IMR-90 (cell line): ENCODE results near the gene DOCK7. TPM values are rescaled to one million over a fixed set of nuclear protein-coding genes. Genes with fewer than 3 reads are reported as not detected.
"Not testable (repeated sequence)": the region's sequence is repeated elsewhere in the genome, so short reads cannot be mapped to it uniquely, and the experiment has no call there.

Experiments used
- ATAC-seq: fragments of 200-7000 bp; cut with Tn5 transposase; 2 replicates; pipeline ENCODE4 v1.9.1; 2020; ENCODE audit warnings: low read depth, mild to moderate bottlenecking, moderate library complexity
- BruUV-seq: library from RNA; stranded (reverse); fragments of 400-500 nt; replicated peaks from 2 replicates; lab custom pipeline; 2021; lab: Mats Ljungman, UMichigan
- CTCF ChIA-PET: fragments of 300-600 bp; formaldehyde crosslinking; extraction: SDS; loops from one replicate; lab custom pipeline; 2021; ENCODE audit warnings: antibody characterized with exemption; lab: Yijun Ruan, JAX
- POLR2A ChIA-PET: fragments of 300-600 bp; sonication (Branson Sonifier 250); formaldehyde crosslinking; loops from one replicate; lab custom pipeline; 2022; ENCODE audit warnings: antibody characterized with exemption; ENCODE audit not compliant: unreplicated experiment; lab: Charles Lee
- DNase-seq: peaks from one replicate; pipeline ENCODE4 v3.0.0; 2013
- H2AFZ ChIP-seq: replicated peaks from 2 replicates; pipeline ENCODE3; 2013; ENCODE audit warnings: low read length, mild to moderate bottlenecking; ENCODE audit not compliant: poor library complexity
- H2AK5ac ChIP-seq: 2 replicates; pipeline ENCODE4 v1.6.1; 2013; ENCODE audit warnings: low read depth, low read length, inconsistent platforms
- H2AK9ac ChIP-seq: replicated peaks from 2 replicates; pipeline ENCODE3; 2013; ENCODE audit warnings: mild to moderate bottlenecking, low read depth, low read length, moderate library complexity; ENCODE audit not compliant: poor library complexity
- H2BK120ac ChIP-seq: 2 replicates; pipeline ENCODE4 v1.6.1; 2013; ENCODE audit warnings: low read depth, low read length, inconsistent platforms
- H2BK15ac ChIP-seq: 3 replicates; pipeline ENCODE4 v1.6.1; 2013; ENCODE audit warnings: low read depth, low read length, inconsistent platforms
- H2BK20ac ChIP-seq: 2 replicates; pipeline ENCODE4 v1.6.1; 2013; ENCODE audit warnings: low read depth, mild to moderate bottlenecking, inconsistent platforms, low read length, moderate library complexity
- H2BK5ac ChIP-seq: 2 replicates; pipeline ENCODE4 v1.6.1; 2013; ENCODE audit warnings: mild to moderate bottlenecking, low read depth, low read length, inconsistent platforms; ENCODE audit not compliant: poor library complexity, severe bottlenecking
- H3K14ac ChIP-seq: replicated peaks from 2 replicates; pipeline ENCODE4 v1.6.1; 2013; ENCODE audit warnings: low read depth, low read length, inconsistent platforms
- H3K18ac ChIP-seq: 2 replicates; pipeline ENCODE4 v1.6.1; 2013; ENCODE audit warnings: low read depth, low read length, control low read depth
- H3K23ac ChIP-seq: 2 replicates; pipeline ENCODE4 v1.6.1; 2013; ENCODE audit warnings: low read depth, low read length, inconsistent platforms
- H3K27ac ChIP-seq: 2 replicates; pipeline ENCODE4 v1.5.1; 2013; ENCODE audit warnings: mild to moderate bottlenecking, control low read depth, low read length; ENCODE audit not compliant: insufficient read depth
- H3K27me3 ChIP-seq: 2 replicates; pipeline ENCODE4 v1.6.1; 2013; ENCODE audit warnings: low read length; ENCODE audit not compliant: control insufficient read depth, insufficient read depth
- H3K36me3 ChIP-seq: 2 replicates; pipeline ENCODE4 v1.6.1; 2013; ENCODE audit warnings: low read length, mixed read lengths; ENCODE audit not compliant: control insufficient read depth, insufficient read depth
- H3K4ac ChIP-seq: 2 replicates; pipeline ENCODE4 v1.6.1; 2013; ENCODE audit warnings: low read depth, low read length, inconsistent platforms
- H3K4me1 ChIP-seq: 2 replicates; pipeline ENCODE4 v1.6.1; 2013; ENCODE audit warnings: low read length, mixed read lengths; ENCODE audit not compliant: control insufficient read depth, insufficient read depth
- H3K4me2 ChIP-seq: 2 replicates; pipeline ENCODE4 v1.6.1; 2013; ENCODE audit warnings: low read depth, mild to moderate bottlenecking, control low read depth, low read length, moderate library complexity
- H3K4me3 ChIP-seq: 2 replicates; pipeline ENCODE4 v1.5.1; 2013; ENCODE audit warnings: low read depth, mild to moderate bottlenecking, control low read depth, low read length, moderate library complexity; ENCODE audit not compliant: insufficient read depth
- H3K56ac ChIP-seq: 2 replicates; pipeline ENCODE4 v1.6.1; 2013; ENCODE audit warnings: low read length, inconsistent platforms; ENCODE audit not compliant: insufficient read depth; ENCODE audit errors: extremely low read depth
- H3K79me1 ChIP-seq, 2 experiments: 2 replicates each; pipeline ENCODE4 v1.6.1; 2013; ENCODE audit warnings: low read length in 2 of 2, inconsistent platforms in 1 of 2, low read depth in 1 of 2
- H3K9ac ChIP-seq: 2 replicates; pipeline ENCODE4 v1.6.1; 2013; ENCODE audit warnings: low read depth, low read length, control low read depth
- H3K9me1 ChIP-seq: 2 replicates; pipeline ENCODE4 v1.6.1; 2013; ENCODE audit warnings: low read length, inconsistent platforms; ENCODE audit not compliant: insufficient read depth
- H3K9me3 ChIP-seq: 2 replicates; pipeline ENCODE4 v1.6.1; 2013; ENCODE audit warnings: low read length; ENCODE audit not compliant: control insufficient read depth, insufficient read depth
- H4K20me1 ChIP-seq: 2 replicates; pipeline ENCODE4 v1.6.1; 2013; ENCODE audit warnings: low read length, inconsistent platforms; ENCODE audit not compliant: insufficient read depth
- H4K5ac ChIP-seq: 2 replicates; pipeline ENCODE4 v1.6.1; 2013; ENCODE audit warnings: mild to moderate bottlenecking, low read depth, low read length, control low read depth
- H4K8ac ChIP-seq, 2 experiments: 2 replicates each; pipeline ENCODE4 v1.6.1; 2013; ENCODE audit warnings: low read depth in 2 of 2, low read length in 2 of 2, control low read depth in 1 of 2, inconsistent platforms in 1 of 2
- H4K91ac ChIP-seq: 2 replicates; pipeline ENCODE4 v1.6.1; 2013; ENCODE audit warnings: low read depth, low read length, inconsistent platforms; ENCODE audit not compliant: insufficient read depth
- WGBS, 2 experiments: methylation state at CpG; one replicate each; pipeline versions ENCODE4 v1.1.5 to v1.1.7; 2013; ENCODE audit warnings: missing lambda C conversion rate in 2 of 2; ENCODE audit not compliant: insufficient read length in 1 of 2; ENCODE audit errors: extremely low coverage in 2 of 2; 5-methylcytosine and 5-hydroxymethylcytosine counted together
- dilution Hi-C: fragments of 300-500 bp; cut with HindIII; formaldehyde crosslinking; loops from one replicate; pipeline ENCODE4 v1.14.3; 2018; ENCODE audit warnings: low sequenced_read_pairs; ENCODE audit not compliant: unreplicated experiment
- in situ Hi-C: fragments of 300-500 bp; cut with MboI; formaldehyde crosslinking; loops from 3 replicates; pipeline ENCODE4 v1.14.3; 2019; ENCODE audit warnings: low sequenced_read_pairs, inconsistent platforms, mixed read lengths
- intact Hi-C: fragments of 100-400 bp; cut with micrococcal nuclease; formaldehyde crosslinking; loops from 2 replicates; pipeline ENCODE4 v1.10.0; 2022
- polyA plus RNA-seq, 3 experiments: library from polyadenylated mRNA; depleted of rRNA; stranded (reverse); fragments of >200 nt; gene quantifications; 2 replicates each; pipeline ENCODE4 v1.2.3, GENCODE V29; 2012; ENCODE audit warnings: low replicate concordance in 1 of 3
- total RNA-seq: library from RNA; depleted of rRNA; stranded (reverse); fragments of >200 nt; gene quantifications from 2 replicates; pipeline ENCODE4 v1.2.3, GENCODE V29; 2012

The DOCK7 gene
- total and polyA plus RNA-seq, 2 of the 4 experiments (the other 2 are of a cell fraction), result 38.0 to 97.7 TPM

DNA sequence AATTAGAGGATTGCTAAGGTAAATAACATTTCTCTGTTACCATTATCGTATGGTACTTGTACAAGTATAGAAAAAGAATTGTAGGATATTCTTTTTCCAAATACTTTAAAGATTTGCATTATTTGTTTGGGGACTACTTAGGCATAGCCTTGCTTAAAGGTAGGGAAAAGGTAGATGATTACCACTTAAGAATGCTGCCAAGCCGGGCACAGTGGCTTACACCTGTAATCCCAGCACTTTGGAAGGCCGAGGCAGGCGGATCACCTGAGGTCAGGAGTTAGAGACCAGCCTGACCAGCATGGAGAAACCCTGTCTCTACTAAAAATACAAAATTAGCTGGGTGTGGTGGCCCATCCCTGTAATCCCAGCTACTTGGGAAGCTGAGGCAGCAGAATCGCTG, 10.0 kb upstream of the DOCK7 start:
- H2BK120ac ChIP-seq, H3K4ac ChIP-seq, H4K5ac ChIP-seq, H3K23ac ChIP-seq, H3K27me3 ChIP-seq, H2AK5ac ChIP-seq, H3K79me1 ChIP-seq, H3K56ac ChIP-seq, intact Hi-C loops, H2BK15ac ChIP-seq, H3K27ac ChIP-seq, BruUV-seq, dilution Hi-C loops, H2BK5ac ChIP-seq, DNase-seq, H3K9me3 ChIP-seq, H3K36me3 ChIP-seq, H2AK9ac ChIP-seq, ATAC-seq, H3K9ac ChIP-seq, H3K4me3 ChIP-seq, H2AFZ ChIP-seq, H2BK20ac ChIP-seq, in situ Hi-C loops, H3K14ac ChIP-seq, H3K9me1 ChIP-seq, H4K91ac ChIP-seq, H3K4me2 ChIP-seq, H3K18ac ChIP-seq, H3K4me1 ChIP-seq, H4K8ac ChIP-seq, H4K20me1 ChIP-seq: not testable (repeated sequence)
- WGBS, 2 experiments, result 100% methylated on average over 1 of the region's 5 CpGs; no CpG with 5 or more reads in 1 of the 2 experiments
- ChIA-PET POLR2A (interaction anchor here (0.8 kb wide), 1 partner anchor 24 kb away, joined by 3 read pairs; no protein-coding TSS in a partner anchor), CTCF (interaction anchor here (1.0 kb wide), 1 partner anchor 11 kb away, joined by 3 read pairs; no protein-coding TSS in a partner anchor)

DNA sequence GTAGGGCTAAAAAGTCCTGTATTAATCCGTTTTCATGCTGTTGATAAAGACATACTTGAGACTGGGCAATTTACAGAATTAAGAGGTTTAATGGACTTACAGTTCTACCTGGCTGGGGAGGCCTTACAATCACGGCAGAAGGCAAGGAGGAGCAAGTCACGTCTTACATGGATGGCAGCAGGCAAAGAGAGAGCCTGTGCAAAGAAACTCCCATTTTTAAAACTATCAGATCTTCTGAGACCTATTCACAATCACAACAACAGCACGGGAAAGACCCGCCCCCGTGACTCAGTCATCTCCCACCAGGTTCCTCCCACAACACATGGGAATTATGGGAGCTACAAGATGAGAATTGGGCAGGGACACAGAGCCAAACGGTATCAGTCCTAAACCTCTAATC, 6.3 kb upstream of the DOCK7 start:
- peaks cover 10 to 14% of the 10 kb centered on the region in 2 experiments; a peak in 2 of 4 replicates for H3K79me1 ChIP-seq
- intact Hi-C loops, H4K20me1 ChIP-seq, ATAC-seq, H2BK5ac ChIP-seq, H4K8ac ChIP-seq, H3K27me3 ChIP-seq, POLR2A ChIA-PET, H3K23ac ChIP-seq, H2BK20ac ChIP-seq, H4K91ac ChIP-seq, H3K4me1 ChIP-seq, H3K4me2 ChIP-seq, DNase-seq, H3K27ac ChIP-seq, H2AK5ac ChIP-seq, H3K56ac ChIP-seq, in situ Hi-C loops, H3K9me3 ChIP-seq, H3K9ac ChIP-seq, H2AK9ac ChIP-seq, H4K5ac ChIP-seq, H3K14ac ChIP-seq, H3K4me3 ChIP-seq, H3K4ac ChIP-seq, H2BK120ac ChIP-seq, H3K18ac ChIP-seq, H3K36me3 ChIP-seq, dilution Hi-C loops, BruUV-seq, H2BK15ac ChIP-seq, H3K9me1 ChIP-seq, H2AFZ ChIP-seq: not testable (repeated sequence)
- CTCF ChIA-PET, result interaction anchor here (0.9 kb wide), 1 partner anchor 10 kb away, joined by 3 read pairs; no protein-coding TSS in a partner anchor
- WGBS, 2 experiments, result no CpG with 5 or more reads among the region's 7 CpGs
